Stimulated activated CD4-positive, alpha-beta T cell treated with anti-CD3 and anti-CD28 coated beads, Interleukin-12 subunit alpha, Interleukin-12 subunit beta, amount 100 ng/mL, for 48 hours (primary cell): Measurements from ENCODE around the gene SFMBT1.

ENCODE experiments used
- DNase-seq, 3 donors: peaks; one replicate each; pipeline ENCODE4 v3.0.0-alpha.2; 2020; ENCODE audit warnings: low read depth in 2 of 3, low spot score in 1 of 3

The SFMBT1 gene

GRCh38 chr3:53045518-53046170 is at the start of gene SFMBT1:
Gene SFMBT1, minus strand, starts transcription at chr3:53046073. Its CDS starts 76,945 bp downstream, at chr3:52969128.
- DNase-seq, result peak; percentile 44 to 74 (median 50)

DNA sequence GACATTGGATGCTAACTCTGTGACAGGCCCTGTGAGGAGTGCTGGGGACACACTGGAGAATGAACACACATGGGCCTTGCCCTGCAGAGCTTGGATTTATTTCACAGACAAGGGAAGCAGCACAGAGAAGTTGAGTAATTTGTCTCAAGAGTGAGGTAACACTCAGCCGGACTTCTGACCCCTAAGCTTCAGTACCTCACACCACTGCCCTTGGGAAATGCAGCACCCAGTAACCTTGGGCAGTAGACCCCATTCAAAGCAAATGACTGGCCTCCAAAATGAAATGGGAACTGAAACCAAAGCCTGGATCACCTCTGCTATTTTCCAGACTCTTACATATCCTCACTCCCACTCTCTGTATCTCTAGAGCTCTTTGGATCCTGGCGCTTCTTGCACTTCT is 47.1 kb upstream of the SFMBT1 start:
- no peak for DNase-seq

DNA sequence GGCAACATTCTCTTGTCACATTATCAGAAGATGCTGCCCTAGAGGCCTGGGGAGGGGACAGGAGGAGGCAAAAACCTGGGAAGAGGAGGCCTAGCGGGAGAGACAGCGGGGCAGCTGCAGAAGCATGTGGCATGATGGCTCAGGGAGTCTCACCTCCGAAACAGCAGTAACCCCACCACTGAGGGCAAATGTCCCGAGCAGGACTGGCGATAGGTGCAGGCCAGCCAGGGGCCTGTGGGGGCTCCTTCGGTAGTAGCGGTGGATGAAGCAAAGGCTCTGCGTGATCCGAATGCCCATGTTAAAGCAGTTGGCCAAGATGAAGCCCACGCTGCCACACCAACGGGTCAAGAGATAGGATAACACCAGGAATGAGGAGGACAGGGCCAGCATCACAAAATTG is 46.3 kb upstream of the SFMBT1 start:
- DNase-seq, result no peak

DNA sequence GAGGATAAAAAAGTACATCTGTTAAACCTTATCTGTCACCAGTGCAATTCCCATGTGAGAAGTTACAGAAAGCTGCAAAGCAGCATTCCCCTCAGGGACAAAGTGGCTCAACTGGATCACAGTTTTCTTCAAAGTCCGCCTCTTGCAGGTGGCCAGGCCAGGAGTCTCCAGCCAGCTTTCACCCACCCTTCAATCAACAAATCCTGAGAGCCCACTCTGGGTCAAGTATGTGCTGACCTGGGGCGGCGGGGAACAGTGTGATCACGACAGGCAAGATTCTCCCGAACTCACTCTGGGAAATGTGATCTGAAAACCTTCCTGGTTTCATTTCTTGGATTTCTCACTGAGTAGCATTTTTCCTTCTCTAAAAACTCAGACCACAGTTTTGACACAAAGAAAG is 45.1 kb upstream of the SFMBT1 start:
- DNase-seq, result no peak

- no peak for DNase-seq
Observed at GRCh38 chr3:53089511-53089910, 43.6 kb upstream of the SFMBT1 start.

DNA sequence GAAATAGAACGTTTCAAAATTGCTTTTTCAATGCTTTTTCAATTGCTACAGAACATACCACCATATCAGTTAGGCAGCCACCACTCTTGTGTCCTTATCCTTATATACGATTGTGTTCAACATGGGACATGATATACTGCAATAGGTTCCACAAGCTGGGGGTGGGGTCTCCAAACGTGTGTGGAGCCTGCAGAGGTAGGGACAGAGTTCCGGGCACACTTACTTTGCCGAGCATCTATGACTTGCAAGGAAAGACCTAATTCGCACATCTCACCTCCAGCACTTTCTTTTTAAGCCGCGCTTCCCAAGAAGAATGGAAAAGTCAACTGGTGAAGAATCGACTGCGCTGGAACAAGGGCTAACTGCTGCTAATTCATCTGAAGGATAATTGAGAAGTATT is 39.6 kb upstream of the SFMBT1 start:
- no peak for DNase-seq

GRCh38 chr3:53084310-53085001 is 38.6 kb upstream of the SFMBT1 start:
- no peak for DNase-seq

DNA sequence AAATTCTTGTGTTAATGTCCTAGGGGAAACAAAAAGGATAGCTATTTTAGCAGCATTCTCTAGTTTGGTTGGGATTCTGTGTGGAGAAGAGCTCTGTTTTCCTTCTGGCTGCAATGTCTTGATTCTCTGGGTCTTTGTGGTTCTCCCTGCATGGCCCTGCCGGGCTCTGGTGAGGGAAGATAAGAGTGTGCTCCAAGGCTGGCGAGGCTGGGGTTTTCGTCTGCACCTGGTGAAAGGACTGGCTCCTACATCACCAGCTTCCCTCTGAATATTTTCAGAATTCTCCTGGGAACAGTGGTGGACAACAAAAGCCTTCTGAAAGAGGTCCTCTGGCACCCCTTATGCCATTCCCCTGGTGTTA is 38.1 kb upstream of the SFMBT1 start:
- no peak for DNase-seq

GRCh38 chr3:53083521-53083920 is 37.6 kb upstream of the SFMBT1 start:
- no peak for DNase-seq

DNA sequence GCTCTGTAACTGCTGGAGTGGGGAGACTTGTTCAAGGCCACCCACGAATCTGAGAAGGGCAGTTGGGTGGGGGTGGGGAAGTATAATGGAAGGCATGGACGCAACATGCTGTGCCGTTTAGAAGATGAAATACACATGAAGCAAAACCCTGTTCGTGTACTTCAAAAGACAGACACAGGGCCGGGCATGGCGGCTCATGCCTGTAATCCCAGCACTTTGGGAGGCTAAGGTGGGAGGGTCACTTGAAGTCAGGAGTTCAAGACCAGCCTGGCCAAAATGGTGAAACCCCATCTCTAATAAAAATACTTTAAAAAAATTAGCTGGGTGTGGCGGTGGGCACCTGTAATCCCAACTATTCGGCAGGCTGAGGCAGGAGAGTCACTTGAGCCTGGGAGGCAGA is 36.9 kb upstream of the SFMBT1 start:
- DNase-seq, result no peak

- DNase-seq, result no peak
Observed at GRCh38 chr3:53081318-53081717, 35.4 kb upstream of the SFMBT1 start.

- DNase-seq, result no peak
Observed at GRCh38 chr3:53080612-53081205, 34.8 kb upstream of the SFMBT1 start.

DNA sequence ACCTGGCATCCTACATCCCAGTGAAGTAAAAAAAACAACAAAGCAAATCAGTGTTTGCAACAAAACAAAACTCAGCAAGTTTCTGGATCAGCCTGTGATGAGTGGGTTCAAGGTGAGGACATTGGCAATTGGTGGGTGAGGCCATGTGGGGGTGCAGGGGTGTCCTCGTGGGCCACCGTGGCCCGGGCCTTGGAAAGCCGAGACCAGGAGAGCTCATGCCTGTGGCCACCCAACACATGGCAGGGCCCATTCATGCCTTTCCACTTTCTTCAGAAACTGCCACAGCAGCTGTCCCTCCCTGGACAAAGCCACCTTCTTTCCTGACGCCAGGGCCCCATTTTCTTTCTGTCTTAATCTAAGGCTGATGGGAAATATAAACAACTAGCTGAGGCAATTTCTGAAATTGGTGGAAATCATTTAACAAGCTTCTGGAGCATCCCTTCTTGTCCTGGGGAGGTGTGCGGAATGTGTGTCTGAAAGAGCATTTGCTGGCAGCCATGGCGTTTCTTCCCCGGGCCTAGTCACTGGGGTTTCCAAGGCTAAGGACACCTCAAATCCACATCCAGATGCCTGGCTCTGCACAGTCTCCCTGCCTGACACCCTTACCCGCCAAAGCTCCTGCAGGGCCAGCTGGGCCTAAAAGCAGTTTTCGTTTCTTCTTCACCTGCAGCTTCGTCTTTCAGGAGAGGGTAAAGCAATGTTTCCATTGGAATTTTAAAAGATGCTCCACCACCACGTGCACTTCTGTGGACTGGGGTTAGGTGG is 34.1 kb upstream of the SFMBT1 start:
- DNase-seq, result no peak

DNA sequence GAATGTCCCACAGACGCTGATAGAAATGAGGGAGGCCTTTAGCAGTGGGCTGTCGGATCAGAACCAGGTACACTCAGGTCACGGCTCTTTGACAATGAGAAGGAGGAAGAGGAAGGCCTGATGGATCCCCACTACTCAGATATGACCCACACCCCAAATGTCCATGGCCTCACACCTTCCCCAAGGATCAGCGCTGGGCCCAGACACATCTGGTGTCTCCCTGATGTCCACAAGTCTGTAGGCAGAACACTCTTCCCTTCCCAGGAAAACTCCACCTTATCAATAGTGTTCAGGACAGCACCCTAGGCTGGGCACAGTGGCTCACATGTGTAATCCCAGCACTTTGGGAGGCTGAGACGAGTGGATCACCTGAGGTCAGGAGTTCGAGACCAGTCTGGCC is 33.3 kb upstream of the SFMBT1 start:
- DNase-seq, result no peak

DNA sequence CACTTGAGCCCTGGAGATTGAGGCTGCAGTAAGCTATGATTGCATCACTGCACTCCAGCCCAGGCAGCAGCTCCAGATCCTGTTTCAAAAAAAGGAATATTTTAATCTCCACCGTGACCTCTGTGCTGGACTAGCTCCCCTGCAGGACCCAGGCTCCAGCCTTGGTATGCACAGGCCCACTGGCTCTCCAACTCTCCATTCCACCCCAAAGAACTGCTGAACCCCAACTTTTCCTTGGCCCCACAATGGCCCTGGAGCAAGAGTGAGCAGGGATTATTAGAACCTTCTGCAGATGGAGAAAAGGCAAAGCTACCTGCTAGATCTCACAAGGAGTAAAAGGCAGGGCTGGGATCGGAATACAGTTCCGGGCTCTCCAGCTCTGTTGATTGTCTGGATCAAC is 32.8 kb upstream of the SFMBT1 start:
- no peak for DNase-seq

DNA sequence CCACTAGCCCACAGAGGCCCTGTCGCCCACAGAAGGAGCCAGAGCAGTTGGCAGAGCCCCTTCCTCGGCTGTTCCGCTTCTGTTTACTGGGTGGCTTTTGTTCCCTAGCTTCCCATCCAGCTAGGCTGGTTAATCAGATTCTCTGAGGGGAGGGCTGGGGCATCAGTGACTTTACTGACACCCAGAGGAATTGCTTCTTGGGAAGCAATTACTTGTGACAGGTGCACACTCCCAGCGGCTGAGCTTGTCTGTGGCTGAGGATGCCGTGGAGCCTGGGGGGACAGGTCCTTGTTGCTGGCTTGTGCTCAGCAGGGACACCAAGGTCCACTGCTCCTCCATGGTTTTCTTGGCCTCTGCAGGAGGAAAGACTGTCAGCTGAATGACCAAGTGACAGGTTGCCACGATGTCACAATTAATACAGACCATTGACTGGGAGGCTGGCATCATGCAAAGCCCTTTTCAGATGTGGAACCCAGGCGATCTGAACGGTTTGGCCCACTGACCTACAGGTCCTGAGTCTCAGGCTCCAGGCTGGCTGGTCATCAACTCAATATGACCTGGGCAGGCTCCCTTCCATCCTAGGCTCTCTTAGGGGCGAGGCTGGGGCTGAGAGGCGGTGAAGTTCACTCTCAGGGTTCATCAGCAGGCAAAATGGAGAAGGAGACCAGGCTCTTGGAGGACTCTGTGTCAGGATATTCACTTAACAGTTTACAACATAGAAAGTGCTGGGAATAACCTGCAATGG is 31.8 kb upstream of the SFMBT1 start:
- DNase-seq, result no peak

DNA sequence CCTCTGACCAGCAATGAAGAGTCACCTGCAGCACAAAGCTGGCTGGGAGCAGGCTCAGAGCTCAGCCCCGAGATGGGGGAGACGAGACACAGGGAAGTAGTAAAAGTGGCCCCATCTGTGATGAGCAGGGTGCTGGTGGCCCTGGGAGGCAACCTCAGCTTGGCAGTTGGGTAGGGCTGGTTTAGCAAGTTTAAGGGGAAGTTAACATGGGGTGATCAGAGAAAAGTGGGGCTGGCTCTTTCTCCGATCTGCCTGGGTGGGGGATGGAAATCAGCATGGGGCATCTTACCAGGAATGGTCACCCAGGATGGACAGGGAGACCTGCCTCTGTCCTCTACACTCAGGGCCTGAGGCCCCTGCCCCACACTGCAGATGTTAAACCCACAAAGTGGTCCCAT is 29.9 kb upstream of the SFMBT1 start:
- no peak for DNase-seq

- DNase-seq, result no peak
Observed at GRCh38 chr3:53074761-53075742, 29.2 kb upstream of the SFMBT1 start.

- no peak for DNase-seq
Observed at GRCh38 chr3:53074366-53074696, 28.5 kb upstream of the SFMBT1 start.
